ENCODE measurements around the gene BOC. TPM values are rescaled to one million over a fixed set of nuclear protein-coding genes. Genes with fewer than 3 reads are reported as not detected.

The BOC gene
- total RNA-seq, 6 experiments from 2014 or later, result 7.0 to 15.1 (median 13.2) TPM

DNA sequence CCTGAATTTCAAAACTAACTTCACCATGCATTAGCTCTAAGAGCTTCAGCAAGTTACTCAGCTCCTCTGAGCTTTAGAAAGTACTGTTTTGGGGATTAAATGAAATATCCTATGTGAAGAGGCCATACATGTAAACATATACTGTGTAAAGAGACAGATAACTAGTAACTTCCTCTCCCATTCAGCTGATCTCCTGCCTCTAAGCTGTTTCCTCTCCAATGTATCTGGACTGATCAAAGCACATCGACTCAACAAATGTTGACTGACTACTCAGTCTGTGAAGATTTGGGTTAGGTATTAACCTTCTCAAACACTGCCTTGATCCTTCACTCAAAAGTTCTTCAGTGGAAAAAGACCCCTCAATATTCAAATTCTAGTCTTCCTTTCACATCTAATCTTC, 82.0 kb downstream of the BOC start:
- peaks cover 2% of the 10 kb centered on the region for H3K27me3 Mint-ChIP-seq (ENCODE audit: insufficient read depth)
- TF ChIP-seq, protein P1, sequence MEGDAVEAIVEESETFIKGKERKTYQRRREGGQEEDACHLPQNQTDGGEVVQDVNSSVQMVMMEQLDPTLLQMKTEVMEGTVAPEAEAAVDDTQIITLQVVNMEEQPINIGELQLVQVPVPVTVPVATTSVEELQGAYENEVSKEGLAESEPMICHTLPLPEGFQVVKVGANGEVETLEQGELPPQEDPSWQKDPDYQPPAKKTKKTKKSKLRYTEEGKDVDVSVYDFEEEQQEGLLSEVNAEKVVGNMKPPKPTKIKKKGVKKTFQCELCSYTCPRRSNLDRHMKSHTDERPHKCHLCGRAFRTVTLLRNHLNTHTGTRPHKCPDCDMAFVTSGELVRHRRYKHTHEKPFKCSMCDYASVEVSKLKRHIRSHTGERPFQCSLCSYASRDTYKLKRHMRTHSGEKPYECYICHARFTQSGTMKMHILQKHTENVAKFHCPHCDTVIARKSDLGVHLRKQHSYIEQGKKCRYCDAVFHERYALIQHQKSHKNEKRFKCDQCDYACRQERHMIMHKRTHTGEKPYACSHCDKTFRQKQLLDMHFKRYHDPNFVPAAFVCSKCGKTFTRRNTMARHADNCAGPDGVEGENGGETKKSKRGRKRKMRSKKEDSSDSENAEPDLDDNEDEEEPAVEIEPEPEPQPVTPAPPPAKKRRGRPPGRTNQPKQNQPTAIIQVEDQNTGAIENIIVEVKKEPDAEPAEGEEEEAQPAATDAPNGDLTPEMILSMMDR (IDR thresholded peaks at IDR 0.05), result no peak
- H3K4me3 Mint-ChIP-seq, result no peak overlapping the region
- H3K9me3 Mint-ChIP-seq, result no peaks in the 10 kb centered on the region
- H3K27ac Mint-ChIP-seq, result no peak overlapping the region
- DNase-seq, result no peak
- peaks cover 4% of the 10 kb centered on the region; the same call in 1 of the 2 replicates for H3K4me1 Mint-ChIP-seq (ENCODE audit: low read depth)
- H3K36me3 Mint-ChIP-seq (ENCODE audit: low read depth), result no peaks in the 10 kb centered on the region

DNA sequence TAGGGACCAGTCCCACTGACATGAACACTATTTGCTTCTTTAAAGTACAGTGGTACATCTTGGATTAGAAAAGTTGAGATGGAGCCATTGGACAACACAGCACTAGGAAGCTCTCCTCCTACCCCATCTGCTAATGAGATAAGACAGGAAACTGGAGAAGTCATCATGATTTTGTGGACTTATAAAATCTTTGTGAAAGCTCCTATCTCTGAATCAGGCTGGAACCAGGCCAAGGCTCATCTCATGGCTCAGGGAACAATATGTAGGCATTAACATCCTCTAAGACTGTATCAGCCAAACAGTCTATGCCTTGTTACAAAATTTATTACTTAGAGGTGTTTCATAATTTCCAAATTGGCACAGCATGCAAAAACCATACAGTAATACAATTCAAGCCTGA, 84.1 kb downstream of the BOC start:
- no peaks in the 10 kb centered on the region; the same call in 1 of the 2 replicates for H3K36me3 Mint-ChIP-seq (ENCODE audit: low read depth)
- H3K27me3 Mint-ChIP-seq (ENCODE audit: insufficient read depth), result peaks cover 2% of the 10 kb centered on the region; the same call in 1 of the 2 replicates
- H3K9me3 Mint-ChIP-seq, result no peaks in the 10 kb centered on the region

DNA sequence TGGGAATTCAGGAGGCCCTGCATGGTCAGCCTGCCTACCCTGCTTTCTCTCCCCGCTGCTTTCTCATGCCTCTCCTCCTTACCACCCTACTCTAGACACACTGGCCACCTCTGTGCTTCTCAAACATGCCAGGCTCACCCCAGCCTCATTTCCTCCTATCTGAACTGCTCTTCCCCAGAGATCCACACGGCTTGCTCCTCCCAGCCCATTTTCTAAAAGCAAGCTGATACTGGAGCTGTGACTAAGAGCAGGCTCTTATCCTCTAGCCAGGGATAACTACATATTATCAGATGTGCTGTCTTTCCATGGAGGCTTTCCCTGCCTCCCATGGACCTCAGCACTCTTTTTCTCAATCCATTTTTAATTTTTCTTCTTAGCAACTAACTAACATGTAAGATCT, 85.9 kb downstream of the BOC start:
- H3K36me3 Mint-ChIP-seq (ENCODE audit: low read depth), result no peaks in the 10 kb centered on the region; the same call in 1 of the 2 replicates
- H3K9me3 Mint-ChIP-seq, result no peaks in the 10 kb centered on the region
- no peak overlapping the region for H3K27ac Mint-ChIP-seq
- H3K4me1 Mint-ChIP-seq (ENCODE audit: low read depth), result no peaks in the 10 kb centered on the region
- TF ChIP-seq, protein P1 (IDR thresholded peaks at IDR 0.05), result no peak
- H3K4me3 Mint-ChIP-seq, result no peak overlapping the region
- peaks cover 2% of the 10 kb centered on the region; the same call in 1 of the 2 replicates for H3K27me3 Mint-ChIP-seq (ENCODE audit: insufficient read depth)
- DNase-seq, result no peak

More for the DNA sequence above, 84.1 kb downstream of the BOC start:
- Mint-ChIP-seq H3K4me1 (ENCODE audit: low read depth) (no peaks in the 10 kb centered on the region), H3K27ac (no peak overlapping the region), H3K4me3 (no peak overlapping the region)
- no peak for DNase-seq
- TF ChIP-seq, protein P1 (IDR thresholded peaks at IDR 0.05), result no peak

DNA sequence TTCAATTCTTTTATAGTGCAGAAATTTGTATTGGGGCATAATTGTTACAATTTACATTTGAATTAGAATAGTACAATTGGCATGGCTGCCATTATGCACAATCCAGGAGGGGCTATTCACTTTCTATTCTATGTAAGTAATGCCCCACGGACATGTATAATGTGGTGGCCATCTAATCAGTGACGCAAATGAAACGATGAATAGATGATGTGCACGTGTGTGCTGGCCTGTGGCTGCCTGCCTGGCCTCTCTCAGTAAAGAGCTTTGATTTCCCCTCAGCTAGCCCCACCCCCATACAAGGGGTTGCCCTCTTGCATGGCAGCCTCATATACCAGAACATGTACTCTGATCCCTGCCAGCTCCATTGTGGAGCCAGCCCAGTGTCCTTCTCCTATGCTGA, 86.5 kb downstream of the BOC start:
- Mint-ChIP-seq H3K9me3 (no peaks in the 10 kb centered on the region), H3K36me3 (ENCODE audit: low read depth) (no peaks in the 10 kb centered on the region; the same call in 1 of the 2 replicates), H3K27ac (no peak overlapping the region), H3K27me3 (ENCODE audit: insufficient read depth) (peaks cover 2% of the 10 kb centered on the region; the same call in 1 of the 2 replicates), H3K4me3 (no peak overlapping the region), H3K4me1 (ENCODE audit: low read depth) (no peaks in the 10 kb centered on the region)
- TF ChIP-seq, protein P1 (IDR thresholded peaks at IDR 0.05), result no peak
- no peak for DNase-seq

DNA sequence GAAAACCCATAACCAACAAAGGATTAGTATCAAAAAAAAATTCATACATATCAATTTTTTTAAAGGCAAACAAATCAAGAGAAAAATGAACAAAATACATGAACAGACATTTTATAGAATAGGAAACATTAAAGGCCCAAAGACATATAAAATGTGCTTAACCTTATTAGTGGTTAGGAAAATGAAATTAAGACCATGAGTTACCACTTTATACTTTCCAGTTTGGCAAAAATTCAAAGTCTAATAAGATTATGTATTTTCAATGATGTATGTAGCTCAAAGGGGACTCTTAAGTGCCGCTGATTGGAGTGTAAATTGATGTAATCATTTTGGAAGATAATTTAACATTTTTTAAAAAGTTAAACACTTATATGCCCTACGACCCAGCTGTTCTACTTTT, 89.2 kb downstream of the BOC start:
- H3K4me3 Mint-ChIP-seq, result no peak overlapping the region
- H3K36me3 Mint-ChIP-seq (ENCODE audit: low read depth), result no peaks in the 10 kb centered on the region; the same call in 1 of the 2 replicates
- no peaks in the 10 kb centered on the region for H3K9me3 Mint-ChIP-seq
- no peak overlapping the region for H3K27ac Mint-ChIP-seq
- no peak for DNase-seq
- peaks cover 9% of the 10 kb centered on the region for H3K4me1 Mint-ChIP-seq (ENCODE audit: low read depth)
- H3K27me3 Mint-ChIP-seq (ENCODE audit: insufficient read depth), result no peaks in the 10 kb centered on the region
- TF ChIP-seq, protein P1 (IDR thresholded peaks at IDR 0.05), result no peak

DNA sequence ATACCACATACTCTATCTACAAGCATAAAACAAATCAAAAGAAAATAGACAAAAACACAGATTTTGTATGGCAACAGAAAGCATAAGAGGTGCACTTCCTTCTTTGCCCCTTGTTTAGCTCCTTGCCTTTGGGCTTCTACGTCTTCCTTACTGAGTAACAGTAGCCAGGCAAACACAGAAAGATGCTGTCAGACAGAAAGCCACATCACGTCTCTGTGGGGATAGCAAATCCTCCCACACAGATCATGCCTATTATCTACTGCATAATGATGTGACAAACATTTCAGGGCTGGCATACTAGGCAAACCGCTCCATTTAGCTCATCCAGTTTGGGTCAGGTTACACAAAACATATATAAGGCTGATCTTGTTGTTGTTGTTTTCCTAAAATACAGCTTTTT, 92.7 kb downstream of the BOC start:
- DNase-seq, result no peak
- H3K9me3 Mint-ChIP-seq, result no peaks in the 10 kb centered on the region
- H3K27me3 Mint-ChIP-seq (ENCODE audit: insufficient read depth), result no peaks in the 10 kb centered on the region
- H3K4me1 Mint-ChIP-seq (ENCODE audit: low read depth), result peaks cover 9% of the 10 kb centered on the region
- H3K4me3 Mint-ChIP-seq, result no peak overlapping the region
- H3K36me3 Mint-ChIP-seq (ENCODE audit: low read depth), result no peaks in the 10 kb centered on the region
- TF ChIP-seq, protein P1 (IDR thresholded peaks at IDR 0.05), result no peak
- H3K27ac Mint-ChIP-seq, result no peak overlapping the region
